CD1c-positive myeloid dendritic cell (primary cell): ENCODE data around the gene ZNF317.

Experiments used
- DNase-seq: peaks from one replicate; pipeline ENCODE4 v3.0.0-alpha.2; 2016; ENCODE audit errors: extremely low spot score

ZNF317 gene

GRCh38 chr19:9140159-9140874 lies at the start of gene ZNF317:
Gene ZNF317, plus strand, starts transcription at chr19:9140397. Its CDS starts 15,620 bp downstream, at chr19:9156017.
- peak; percentile 98 for DNase-seq

GRCh38 chr19:9107375-9107774 lies 32.8 kb upstream of the ZNF317 start, which contains the start of gene OR7G2:
Gene OR7G2, minus strand, starts transcription at chr19:9107475. Its CDS starts 4,232 bp downstream, at chr19:9103243.
- DNase-seq: no peak

GRCh38 chr19:9109959-9110358 lies 30.2 kb upstream of the ZNF317 start:
- no peak for DNase-seq

- no peak for DNase-seq
These were observed 24.8 kb upstream of the ZNF317 start, which contains the start of gene OR7G1 for GRCh38 chr19:9115307-9115813. Gene OR7G1, minus strand, starts transcription at chr19:9115763. Its CDS starts 0 bp downstream, at chr19:9115763.

- no peak for DNase-seq
These were observed 23.6 kb upstream of the ZNF317 start for GRCh38 chr19:9116547-9116946.

GRCh38 chr19:9126900-9127405 lies 13.2 kb upstream of the ZNF317 start, which contains the start of gene OR7G3:
Gene OR7G3, minus strand, starts transcription at chr19:9126950. Its CDS starts 0 bp downstream, at chr19:9126950.
- DNase-seq: no peak

- DNase-seq: peak; percentile 51
These were observed 12.0 kb upstream of the ZNF317 start for GRCh38 chr19:9128171-9128570.

- DNase-seq: peak; percentile 46
These were observed 9.2 kb upstream of the ZNF317 start for GRCh38 chr19:9130965-9131364.

- no peak for DNase-seq
These were observed 7.8 kb upstream of the ZNF317 start for GRCh38 chr19:9132422-9132821.

- no peak for DNase-seq
These were observed 513 bp upstream of the ZNF317 start for GRCh38 chr19:9139609-9140158.

GRCh38 chr19:9144920-9145319 lies 4.7 kb downstream of the ZNF317 start:
- DNase-seq: no peak

GRCh38 chr19:9146882-9147281 lies 6.7 kb downstream of the ZNF317 start:
- no peak for DNase-seq

- DNase-seq: no peak
These were observed 8.5 kb downstream of the ZNF317 start for GRCh38 chr19:9148697-9149096.

- DNase-seq: no peak
These were observed 9.8 kb downstream of the ZNF317 start for GRCh38 chr19:9149997-9150396.

GRCh38 chr19:9150650-9151049 lies 10.5 kb downstream of the ZNF317 start:
- DNase-seq: no peak

GRCh38 chr19:9151367-9151766 lies 11.2 kb downstream of the ZNF317 start:
- no peak for DNase-seq

GRCh38 chr19:9155591-9155990 lies 15.4 kb downstream of the ZNF317 start:
- no peak for DNase-seq

GRCh38 chr19:9156304-9156703 lies 16.1 kb downstream of the ZNF317 start:
- DNase-seq: no peak

GRCh38 chr19:9159891-9160290 lies 19.7 kb downstream of the ZNF317 start:
- no peak for DNase-seq

- DNase-seq: no peak
These were observed 21.2 kb downstream of the ZNF317 start for GRCh38 chr19:9161427-9161826.

- DNase-seq: no peak
These were observed 25.1 kb downstream of the ZNF317 start for GRCh38 chr19:9165261-9165660.

- DNase-seq: peak; percentile 75
These were observed 26.6 kb downstream of the ZNF317 start for GRCh38 chr19:9166846-9167245.
